ENCODE data around the gene AJAP1. TPM values are rescaled to one million over a fixed set of nuclear protein-coding genes. Genes with fewer than 3 reads are reported as not detected.

AJAP1 gene
- total RNA-seq, 4 donors from 2014 or later: 0.12 to 0.81 (median 0.32) TPM

GRCh38 chr1:4756851-4757580, 102.6 kb downstream of the AJAP1 start:
- H3K27me3 ChIP-seq: peaks cover 57% of the 10 kb centered on the region
- H3K36me3 ChIP-seq: no peaks in the 10 kb centered on the region
- no peaks in the 10 kb centered on the region for H3K4me1 ChIP-seq
- H3K4me3 ChIP-seq: no peak overlapping the region
- no peak overlapping the region for H3K27ac ChIP-seq
- WGBS, 2 donors (ENCODE audit: low coverage in 1 of 2): 28% methylated on average over 5 of the region's 10 CpGs; no CpG with 5 or more reads in 1 of the 2 donors
- peaks cover 0 to 16% (median 0%) of the 10 kb centered on the region in 3 donors for H3K9me3 ChIP-seq
- ATAC-seq: no peak
- no peak for TF ChIP-seq EP300 (IDR thresholded peaks at IDR 0.05)
- no peak for TF ChIP-seq POLR2A (IDR thresholded peaks at IDR 0.05)
- no peak for TF ChIP-seq POLR2AphosphoS5 (IDR thresholded peaks at IDR 0.05)
- TF ChIP-seq CTCF (IDR thresholded peaks at IDR 0.05): no peak

- TF ChIP-seq EP300 (IDR thresholded peaks at IDR 0.05) (no peak), POLR2AphosphoS5 (IDR thresholded peaks at IDR 0.05) (no peak), POLR2A (IDR thresholded peaks at IDR 0.05) (no peak), CTCF (IDR thresholded peaks at IDR 0.05) (no peak)
- Histone ChIP-seq H3K27ac (no peak overlapping the region), H3K9me3 (peaks cover 0 to 2% (median 0%) of the 10 kb centered on the region in 3 donors), H3K4me3 (no peak overlapping the region), H3K4me1 (no peaks in the 10 kb centered on the region), H3K36me3 (no peaks in the 10 kb centered on the region), H3K27me3 (peaks cover 57% of the 10 kb centered on the region)
- ATAC-seq: no peak
- 70% methylated on average over 2 of the region's 8 CpGs; no CpG with 5 or more reads in 1 of the 2 donors for WGBS, 2 donors (ENCODE audit: low coverage in 1 of 2)
These were observed 105.3 kb downstream of the AJAP1 start for GRCh38 chr1:4759671-4760070.

- H3K4me1 ChIP-seq: no peaks in the 10 kb centered on the region
- 64% methylated on average over 4 of the region's 5 CpGs; no CpG with 5 or more reads in 1 of the 2 donors for WGBS, 2 donors (ENCODE audit: low coverage in 1 of 2)
- no peaks in the 10 kb centered on the region for H3K9me3 ChIP-seq
- no peak overlapping the region for H3K27ac ChIP-seq
- H3K4me3 ChIP-seq: no peak overlapping the region
- TF ChIP-seq POLR2A (IDR thresholded peaks at IDR 0.05): no peak
- no peak for TF ChIP-seq EP300 (IDR thresholded peaks at IDR 0.05)
- TF ChIP-seq POLR2AphosphoS5 (IDR thresholded peaks at IDR 0.05): no peak
- no peak for TF ChIP-seq CTCF (IDR thresholded peaks at IDR 0.05)
- no peak for ATAC-seq
- H3K36me3 ChIP-seq: no peaks in the 10 kb centered on the region
- peaks cover 54% of the 10 kb centered on the region for H3K27me3 ChIP-seq
These were observed 105.7 kb downstream of the AJAP1 start for GRCh38 chr1:4760088-4760487.

GRCh38 chr1:4761324-4761723, 106.9 kb downstream of the AJAP1 start:
- Histone ChIP-seq H3K36me3 (no peaks in the 10 kb centered on the region), H3K4me3 (no peak overlapping the region), H3K9me3 (no peaks in the 10 kb centered on the region), H3K27ac (no peak overlapping the region), H3K4me1 (no peaks in the 10 kb centered on the region), H3K27me3 (peaks cover 41% of the 10 kb centered on the region)
- WGBS, 2 donors (ENCODE audit: low coverage in 1 of 2): 61% methylated on average over 4 of the region's 5 CpGs; no CpG with 5 or more reads in 1 of the 2 donors
- ATAC-seq: no peak
- no peak for TF ChIP-seq POLR2A (IDR thresholded peaks at IDR 0.05)
- TF ChIP-seq EP300 (IDR thresholded peaks at IDR 0.05): no peak
- no peak for TF ChIP-seq POLR2AphosphoS5 (IDR thresholded peaks at IDR 0.05)
- no peak for TF ChIP-seq CTCF (IDR thresholded peaks at IDR 0.05)

DNA sequence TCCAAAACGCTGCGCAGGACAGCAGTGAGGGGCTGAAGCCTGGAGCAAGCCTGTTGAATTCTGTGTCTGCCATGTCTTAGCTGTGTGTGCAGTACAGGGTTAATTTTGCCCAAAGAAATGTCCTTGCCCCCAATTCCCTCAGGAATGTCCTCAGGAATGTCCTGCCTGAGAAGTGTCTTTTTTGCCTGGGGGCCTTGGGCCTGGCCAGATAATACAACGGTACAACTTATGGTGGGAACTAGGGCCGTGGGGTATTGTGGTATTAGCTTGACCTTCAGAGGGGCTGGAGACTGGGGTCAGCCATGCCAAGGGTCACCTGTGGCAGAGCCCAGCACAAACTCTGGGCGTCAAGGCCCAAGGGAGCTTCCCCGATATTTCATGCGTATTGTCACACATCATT, 107.7 kb downstream of the AJAP1 start:
- H3K27ac ChIP-seq: no peak overlapping the region
- 100% methylated on average over 2 of the region's 7 CpGs; no CpG with 5 or more reads in 1 of the 2 donors for WGBS, 2 donors (ENCODE audit: low coverage in 1 of 2)

More for the DNA sequence above, 107.7 kb downstream of the AJAP1 start:
- H3K36me3 ChIP-seq: no peaks in the 10 kb centered on the region
- no peaks in the 10 kb centered on the region for H3K9me3 ChIP-seq
- H3K4me1 ChIP-seq: no peaks in the 10 kb centered on the region
- no peak for TF ChIP-seq EP300 (IDR thresholded peaks at IDR 0.05)
- no peak for TF ChIP-seq POLR2A (IDR thresholded peaks at IDR 0.05)
- TF ChIP-seq POLR2AphosphoS5 (IDR thresholded peaks at IDR 0.05): no peak
- TF ChIP-seq CTCF (IDR thresholded peaks at IDR 0.05): no peak
- peaks cover 33% of the 10 kb centered on the region for H3K27me3 ChIP-seq
- H3K4me3 ChIP-seq: no peak overlapping the region
- ATAC-seq: no peak
